GM12873 (cell line): ENCODE results near the gene KIF20A.

Experiments used
- CTCF ChIP-seq: IDR thresholded peaks from 2 replicates; pipeline ENCODE4 v1.5.1; 2012; ENCODE audit warnings: low read depth, mild to moderate bottlenecking, moderate library complexity, low read length, control low read depth; ENCODE audit not compliant: insufficient read depth; ENCODE audit errors: missing control alignments

The KIF20A gene

DNA sequence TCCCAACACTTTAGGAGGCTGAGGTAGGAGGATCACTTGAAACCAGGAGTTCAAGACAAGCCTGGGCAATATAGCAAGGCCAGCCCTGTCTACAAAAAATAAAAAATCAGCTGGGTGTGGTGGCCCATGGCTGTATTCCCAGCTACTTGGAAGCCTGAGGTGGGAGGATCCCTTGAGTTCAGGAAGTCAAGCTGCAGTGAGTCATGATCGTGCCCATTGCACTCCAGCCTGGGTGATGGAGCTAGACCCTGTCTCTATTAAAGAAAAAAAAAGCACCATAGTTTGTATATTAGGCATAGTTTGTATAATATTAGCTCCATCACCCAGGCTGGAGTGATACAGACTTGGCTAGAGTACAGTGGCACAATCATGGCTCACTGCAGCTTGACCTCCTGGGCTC, 30.1 kb upstream of the KIF20A start:
- no peak for TF ChIP-seq CTCF

- no peak for TF ChIP-seq CTCF
Measured at GRCh38 chr5:138149530-138149929, 29.4 kb upstream of the KIF20A start.

- no peak for TF ChIP-seq CTCF
Measured at GRCh38 chr5:138157626-138158025, 21.3 kb upstream of the KIF20A start.

DNA sequence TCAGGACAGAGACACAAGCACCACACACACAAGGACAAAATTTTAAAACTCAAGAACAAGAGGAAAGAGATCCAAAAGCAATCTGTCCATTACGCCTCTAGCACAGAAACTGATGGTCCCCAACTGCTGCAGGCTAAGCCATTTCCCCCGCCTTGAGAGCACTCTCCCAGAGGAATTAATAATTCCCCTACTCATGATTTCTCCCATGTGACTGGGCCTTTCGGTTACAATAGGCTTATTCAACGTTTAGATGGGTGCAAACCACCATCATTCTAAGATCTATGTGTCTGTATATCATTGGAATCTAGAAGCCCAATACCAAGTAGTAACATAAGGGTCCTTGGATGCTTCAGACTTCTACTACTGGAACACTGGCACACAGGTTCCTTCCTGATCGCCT, 19.2 kb upstream of the KIF20A start:
- TF ChIP-seq CTCF, result no peak

- TF ChIP-seq CTCF, result no peak
Measured at GRCh38 chr5:138160706-138161105, 18.2 kb upstream of the KIF20A start.

DNA sequence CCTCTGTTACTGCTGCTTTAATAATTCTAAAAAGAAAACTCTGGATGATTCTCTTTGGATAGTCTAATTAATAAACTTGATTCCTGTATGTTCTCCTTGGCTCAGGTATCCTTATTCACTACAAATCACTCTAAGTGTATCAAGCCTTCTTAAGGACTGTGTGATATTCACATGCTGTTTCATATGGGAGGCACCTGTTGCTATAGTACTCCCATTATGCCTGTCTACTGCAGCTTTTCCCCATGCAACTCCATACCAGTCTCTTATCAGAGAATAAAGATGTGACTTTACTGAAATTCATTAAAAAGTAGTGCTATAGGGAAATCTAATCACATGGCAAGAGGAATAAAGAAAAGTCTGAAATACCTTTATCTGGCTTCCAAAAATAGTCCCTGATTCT, 15.2 kb upstream of the KIF20A start:
- no peak for TF ChIP-seq CTCF

DNA sequence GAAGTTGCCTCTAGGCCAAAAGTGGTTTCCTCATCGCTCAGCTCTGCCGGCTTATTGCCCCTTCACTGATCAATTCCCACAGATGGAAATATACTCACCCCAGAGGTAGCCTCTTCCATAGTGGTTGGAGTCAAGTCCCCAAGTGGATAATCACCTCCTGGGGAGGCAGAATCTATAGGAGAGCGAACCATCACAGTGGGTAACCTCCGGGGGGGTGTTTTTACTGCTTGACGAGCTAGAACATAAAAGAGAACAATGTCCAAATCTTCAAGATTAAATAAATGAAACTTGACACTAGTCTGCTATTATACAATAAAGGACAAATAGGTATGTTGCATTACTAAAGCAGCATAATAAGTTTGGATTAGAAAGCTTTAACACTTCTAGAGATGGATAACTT, 9.8 kb upstream of the KIF20A start:
- TF ChIP-seq CTCF, result no peak

DNA sequence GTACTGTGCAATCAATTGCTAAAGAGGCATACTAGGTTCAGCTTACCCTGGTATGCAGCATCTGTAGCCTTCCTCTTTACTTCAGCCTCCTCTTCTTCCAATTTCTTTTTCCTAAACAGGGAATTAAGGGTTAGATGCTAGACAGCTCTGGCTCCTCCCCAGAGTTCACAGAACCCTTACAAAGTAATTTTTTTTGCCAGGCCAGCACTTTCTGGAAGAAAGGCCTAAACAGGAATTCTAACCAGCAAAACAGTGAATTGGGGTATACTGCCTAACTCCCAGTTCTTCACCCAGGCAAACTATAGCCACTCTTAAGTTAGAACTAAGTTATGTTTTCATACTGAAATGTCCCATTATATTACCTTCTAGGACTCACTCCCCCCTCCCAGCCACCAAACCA, 8.6 kb upstream of the KIF20A start:
- no peak for TF ChIP-seq CTCF
